ENCODE measurements around the gene TAS2R3.

The TAS2R3 gene

DNA sequence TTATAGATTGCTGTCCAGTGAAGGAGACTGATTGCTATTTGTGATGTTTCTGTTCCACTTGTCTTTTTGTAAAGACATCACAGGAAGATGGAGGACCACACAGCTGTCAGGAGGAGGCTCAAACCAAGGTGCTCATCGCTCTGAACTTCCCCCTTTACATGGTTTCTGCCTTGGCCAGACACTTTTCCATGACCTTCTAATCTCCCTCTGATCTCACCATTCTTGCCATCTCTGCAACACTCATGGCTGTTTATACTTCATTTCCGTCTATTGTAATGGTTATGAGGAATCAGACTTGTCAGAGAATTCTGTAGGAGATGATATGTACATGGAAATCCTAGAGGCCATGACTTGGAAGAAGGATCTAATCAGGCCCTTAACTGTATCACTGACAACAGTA is 24.4 kb downstream of the TAS2R3 start:
- DNase-seq, result no peak

DNA sequence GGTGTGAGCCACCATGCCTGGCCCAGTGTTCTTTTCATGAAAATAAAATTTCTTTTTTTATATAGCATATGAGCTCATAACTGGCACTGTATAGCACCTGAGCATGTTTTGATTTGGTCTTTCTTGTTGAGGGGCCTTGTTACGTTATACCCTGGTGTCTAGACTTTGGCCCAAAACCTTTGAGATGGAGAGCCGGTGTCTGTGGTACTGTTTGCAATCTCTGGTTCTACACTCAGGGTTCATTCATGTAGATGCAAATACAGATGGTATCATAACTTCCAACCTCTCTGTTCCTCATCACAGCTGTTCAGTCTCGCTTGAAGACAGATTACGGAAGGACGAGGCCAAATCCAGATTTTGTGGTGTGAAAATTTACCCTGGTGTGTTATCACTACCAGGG is 26.0 kb downstream of the TAS2R3 start, which contains the start of gene TAS2R5:
TAS2R5 (plus strand) TSS at position 301 of the 400 bp plus-strand sequence. CDS start 145 bp downstream, outside the sequence.
- DNase-seq, result no peak

DNA sequence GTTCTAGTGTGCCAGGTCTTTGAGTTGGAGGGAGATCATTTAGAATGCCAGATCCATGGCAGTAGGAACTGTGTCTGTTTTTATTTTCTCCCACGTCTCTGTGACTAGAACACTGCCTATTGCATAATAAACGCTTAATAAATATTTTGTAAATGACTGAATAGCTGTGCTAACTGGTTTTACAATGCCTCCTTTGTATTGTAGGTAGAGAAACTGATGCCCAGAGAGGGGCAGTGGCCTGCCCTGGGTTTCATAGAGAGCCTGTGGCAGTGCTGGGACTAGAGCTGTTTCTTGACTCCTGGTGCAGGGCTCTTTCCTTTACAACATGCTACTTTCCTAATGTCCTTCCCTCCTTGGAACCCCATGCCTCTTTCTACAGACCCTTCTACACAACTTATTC is 28.6 kb downstream of the TAS2R3 start:
- no peak for DNase-seq

Measured in eye (tissue), 1 donor.